NK-92 (cell line): Measurements from ENCODE around the gene MDM4.
"Not testable (repeated sequence)": the region's sequence is repeated elsewhere in the genome, so short reads cannot be mapped to it uniquely, and the experiment has no call there.

ENCODE experiments used
- DNase-seq: peaks from one replicate; lab custom pipeline; 2025; ENCODE audit not compliant: unreplicated experiment; lab: John Stamatoyannopoulos, UW

The MDM4 gene

GRCh38 chr1:204560002-204560401 is 43.8 kb downstream of the MDM4 start:
- not testable (repeated sequence) for DNase-seq

- no peak for DNase-seq
Measured at GRCh38 chr1:204560590-204561150, 44.5 kb downstream of the MDM4 start.

DNA sequence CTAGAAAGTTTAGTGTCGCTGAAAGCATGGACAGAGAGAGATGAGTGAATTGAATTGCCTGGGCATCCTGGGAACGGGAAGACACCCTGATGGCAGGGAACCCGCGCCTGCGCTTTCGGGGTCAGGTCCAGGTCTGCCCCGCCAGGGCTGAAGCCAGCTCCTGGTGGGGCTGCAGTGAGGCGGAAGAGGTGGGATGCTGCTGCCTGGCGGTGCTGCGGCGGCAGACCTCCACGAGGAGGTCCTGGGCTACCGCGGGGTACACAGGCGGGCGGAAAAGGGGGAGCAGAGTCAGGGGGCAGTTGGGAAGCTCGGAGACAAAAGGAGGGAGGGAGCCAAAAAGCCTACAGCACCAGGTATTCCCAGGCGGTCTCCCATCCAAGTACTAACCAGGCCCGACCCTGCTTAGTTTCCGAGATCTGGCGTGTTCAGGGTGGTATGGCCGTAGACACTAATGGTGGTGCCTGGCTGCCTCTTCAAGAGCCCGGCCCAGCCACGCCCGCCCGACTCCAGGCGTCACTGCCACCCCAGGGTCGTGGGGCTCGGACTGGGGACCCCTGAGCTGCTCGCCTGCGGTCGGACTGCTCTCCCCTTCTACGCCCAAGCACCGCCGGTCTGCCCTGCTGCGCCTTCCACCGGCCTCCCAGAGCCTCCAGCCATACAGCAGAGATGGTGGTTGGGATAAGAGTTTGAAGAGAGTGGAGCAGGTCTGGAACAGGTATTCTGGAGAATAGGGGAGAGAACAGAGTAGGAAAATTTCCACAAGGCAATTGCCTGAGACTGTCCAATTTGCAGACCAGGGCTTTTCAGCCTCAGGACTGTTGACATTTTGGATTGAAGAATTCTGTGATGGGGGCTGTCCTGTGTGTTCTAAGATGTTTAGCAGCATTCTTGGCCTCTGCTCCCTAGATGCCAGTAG is 46.1 kb downstream of the MDM4 start:
- no peak for DNase-seq

DNA sequence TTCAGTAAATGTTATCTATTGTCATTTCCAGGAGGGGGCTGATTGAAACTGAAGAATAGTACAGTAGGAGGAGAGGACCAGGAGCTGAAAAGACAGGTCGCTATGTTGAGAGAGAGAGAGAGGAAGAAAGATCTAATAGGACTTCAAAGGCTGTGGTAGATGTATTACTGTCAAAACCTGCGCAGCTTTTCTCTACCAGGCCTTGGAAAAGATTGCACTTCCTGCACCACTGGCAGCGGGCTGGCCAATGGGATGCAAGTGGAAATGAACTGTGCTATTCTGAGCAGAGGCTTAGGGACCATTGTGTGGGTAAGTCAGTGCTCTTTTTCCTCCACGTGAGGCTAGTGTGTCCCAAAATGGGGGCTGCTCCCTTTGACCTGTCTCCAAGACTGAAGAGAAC is 47.1 kb downstream of the MDM4 start:
- no peak for DNase-seq

- no peak for DNase-seq
Measured at GRCh38 chr1:204563780-204564179, 47.6 kb downstream of the MDM4 start.

DNA sequence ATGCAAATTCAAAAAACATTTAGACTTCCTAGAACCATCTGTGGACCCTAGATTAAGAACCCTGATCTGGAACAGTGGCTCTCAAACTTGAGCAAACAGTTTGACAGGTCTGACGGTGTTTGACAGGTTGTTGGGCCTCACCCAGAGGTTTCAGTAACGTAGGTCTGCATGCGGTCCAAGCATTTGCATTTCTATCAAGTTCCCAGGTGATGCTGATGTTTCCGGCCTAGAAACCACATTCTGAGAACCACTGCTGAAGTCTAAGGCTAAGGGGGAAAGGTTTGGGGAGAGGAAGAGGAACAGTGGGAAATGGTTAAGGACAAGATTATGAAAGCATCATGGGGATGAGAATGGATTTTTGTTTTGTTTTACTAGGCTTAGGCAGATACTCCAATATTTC is 48.6 kb downstream of the MDM4 start:
- no peak for DNase-seq

DNA sequence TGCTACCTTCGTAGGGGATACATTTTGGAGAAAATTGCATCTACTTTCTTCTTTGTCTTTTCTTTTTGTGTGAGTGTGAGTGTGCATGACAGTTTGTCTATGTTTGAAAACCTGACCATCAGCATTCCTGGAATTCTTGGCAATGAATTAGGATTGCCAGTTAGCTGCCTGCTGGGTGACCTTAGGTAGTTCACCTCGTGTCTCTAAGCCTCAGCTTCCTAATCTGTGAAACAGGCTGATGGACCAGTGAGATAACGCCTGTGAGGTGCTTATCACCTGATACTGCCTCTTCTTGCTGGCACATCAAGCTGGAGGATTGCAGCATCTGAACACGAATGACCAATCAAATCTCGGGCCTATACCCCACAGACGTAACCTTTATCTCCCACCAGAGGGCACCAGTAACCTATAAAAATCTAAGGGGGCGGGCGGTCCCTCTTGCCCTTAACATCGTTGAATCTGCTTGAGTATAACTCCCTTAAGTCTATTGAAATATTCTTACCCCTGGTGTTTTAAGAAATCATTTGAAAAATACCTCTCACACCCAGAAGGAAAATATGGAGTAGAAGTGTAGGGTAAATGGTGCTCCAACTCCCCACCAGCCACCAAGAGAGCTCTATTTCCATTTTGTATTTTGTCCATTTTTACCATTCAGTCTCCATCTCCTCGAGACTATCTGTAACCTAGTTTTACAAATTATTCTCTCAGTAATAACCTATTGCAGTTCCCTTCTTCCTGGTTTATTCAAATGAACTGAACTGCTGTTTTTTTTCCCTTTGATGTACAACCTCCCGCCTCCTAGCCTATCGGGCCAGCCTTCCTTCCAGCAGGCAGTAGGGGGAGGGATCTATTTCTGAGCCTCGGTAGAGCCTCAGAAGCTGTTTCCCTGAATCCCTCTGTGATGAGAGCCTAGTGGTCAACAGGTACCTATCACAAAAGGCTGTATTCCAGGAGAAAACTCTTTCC is 49.7 kb downstream of the MDM4 start:
- DNase-seq: no peak

DNA sequence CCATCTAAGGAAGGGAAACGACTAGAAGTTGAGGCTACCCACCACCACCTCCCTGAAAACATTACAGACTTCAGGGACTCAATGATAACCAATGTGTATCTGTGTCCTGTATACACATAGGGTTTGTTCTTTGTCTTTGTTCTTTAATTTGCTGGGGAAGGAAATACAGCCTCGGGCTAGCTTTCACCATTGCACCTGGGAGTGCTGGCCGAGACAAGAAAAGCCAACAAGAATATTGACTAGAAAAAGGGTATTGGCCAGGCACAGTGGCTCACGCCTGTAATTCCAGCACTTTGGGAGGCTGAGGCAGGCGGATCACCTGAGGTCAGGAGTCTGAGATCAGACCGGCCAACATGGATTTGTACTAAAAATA is 50.4 kb downstream of the MDM4 start:
- no peak for DNase-seq

DNA sequence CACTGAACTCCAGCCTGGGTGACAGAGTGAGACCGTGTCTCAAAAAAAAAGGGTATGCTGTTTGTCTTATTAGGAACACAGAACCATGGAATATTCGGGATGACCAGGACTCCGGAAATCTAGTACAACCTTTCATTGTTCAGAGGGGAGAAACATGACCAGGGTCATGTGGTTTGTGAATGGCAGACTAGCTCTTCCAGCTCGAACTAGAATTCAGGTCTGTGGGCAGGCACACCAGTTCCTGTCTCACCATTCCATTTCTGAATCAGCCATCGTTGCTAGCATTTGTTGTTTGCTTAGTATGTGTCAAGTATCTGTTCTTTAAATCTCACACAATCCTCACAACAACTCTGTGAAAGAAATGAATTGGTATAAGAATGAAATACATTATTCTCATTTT is 50.9 kb downstream of the MDM4 start:
- DNase-seq: no peak

- DNase-seq: no peak
Measured at GRCh38 chr1:204568576-204569315, 52.5 kb downstream of the MDM4 start.

DNA sequence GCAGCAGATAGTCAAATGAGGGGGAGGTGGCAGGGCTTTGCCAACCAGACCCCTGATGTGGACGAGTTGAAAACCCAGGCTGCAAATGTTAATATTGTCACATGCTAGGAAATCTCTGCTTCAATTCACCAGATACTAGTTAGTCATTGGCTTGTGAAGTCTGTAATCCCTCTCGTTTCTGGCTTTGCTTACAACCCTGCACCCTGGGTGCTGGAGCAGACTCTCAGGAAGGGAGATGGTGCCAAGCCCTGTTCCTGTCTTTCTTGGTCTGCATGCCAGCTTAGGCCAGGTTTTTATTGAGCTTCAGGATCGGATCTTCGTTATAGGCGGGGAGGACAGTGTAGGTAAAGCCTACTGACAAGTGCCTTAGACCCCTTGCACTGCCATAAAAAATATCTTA is 53.3 kb downstream of the MDM4 start:
- no peak for DNase-seq

- DNase-seq: not testable (repeated sequence)
Measured at GRCh38 chr1:204570021-204570420, 53.8 kb downstream of the MDM4 start.

- no peak for DNase-seq
Measured at GRCh38 chr1:204571128-204571527, 54.9 kb downstream of the MDM4 start.

DNA sequence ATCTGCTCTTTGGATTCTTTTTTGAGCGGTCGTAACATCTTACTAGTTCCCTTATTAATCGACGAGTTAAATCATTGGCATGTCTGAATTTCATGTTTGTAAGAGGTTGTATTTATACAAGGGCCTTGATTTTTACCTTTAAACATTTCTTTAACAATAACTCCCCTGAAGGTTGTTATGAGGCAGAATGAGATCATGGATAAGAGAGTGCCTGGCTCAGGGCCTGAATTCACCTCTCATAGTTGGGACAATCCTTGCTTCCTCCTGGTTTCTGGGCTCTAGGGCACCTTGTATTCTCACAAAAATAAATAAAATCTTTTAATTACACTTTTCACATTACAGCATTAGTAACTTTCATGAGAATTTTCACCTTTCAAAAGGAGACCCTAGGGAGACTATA is 55.4 kb downstream of the MDM4 start:
- DNase-seq: no peak

GRCh38 chr1:204572923-204573922 is 57.0 kb downstream of the MDM4 start:
- DNase-seq: no peak

- DNase-seq: no peak
Measured at GRCh38 chr1:204574016-204574864, 58.0 kb downstream of the MDM4 start.

DNA sequence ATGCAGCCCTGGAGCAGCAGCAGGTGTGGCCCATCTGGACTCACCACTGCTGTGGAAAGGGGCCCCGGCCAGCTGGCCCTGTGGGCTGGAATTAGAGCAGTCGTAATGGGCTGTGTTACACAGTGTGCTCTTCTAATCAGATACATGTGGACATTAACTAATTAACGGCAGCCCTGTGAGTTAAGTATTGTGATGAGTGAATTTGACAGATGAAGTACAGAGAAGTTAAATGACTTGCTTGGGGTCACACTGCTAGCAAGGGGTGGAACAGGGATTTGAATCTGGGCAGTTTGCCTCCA is 58.6 kb downstream of the MDM4 start:
- DNase-seq: no peak

- DNase-seq: no peak
Measured at GRCh38 chr1:204575221-204576190, 59.3 kb downstream of the MDM4 start.
